ENCODE results near the gene TRABD2B.

The TRABD2B gene

GRCh38 chr1:47751193-47751592 is 246.0 kb downstream of the TRABD2B start:
- no peak for TF ChIP-seq CTCF (IDR thresholded peaks at IDR 0.05; ENCODE audit: poor library complexity, severe bottlenecking)
- Histone ChIP-seq H3K27ac (ENCODE audit: poor library complexity, severe bottlenecking) (no peak overlapping the region), H3K27me3 (ENCODE audit: insufficient read depth, poor library complexity, severe bottlenecking) (no peaks in the 10 kb centered on the region), H3K36me3 (ENCODE audit: low read depth) (no peaks in the 10 kb centered on the region), H3K9me3 (ENCODE audit: severe bottlenecking) (no peaks in the 10 kb centered on the region), H3K4me3 (ENCODE audit: severe bottlenecking) (no peak overlapping the region), H3K4me1 (ENCODE audit: insufficient read depth, poor library complexity, severe bottlenecking) (no peaks in the 10 kb centered on the region)
- ATAC-seq (ENCODE audit: low read depth): no peak
- DNase-seq (ENCODE audit: low spot score): no peak

- Histone ChIP-seq H3K36me3 (ENCODE audit: low read depth) (no peaks in the 10 kb centered on the region), H3K4me3 (ENCODE audit: severe bottlenecking) (no peak overlapping the region), H3K27me3 (ENCODE audit: insufficient read depth, poor library complexity, severe bottlenecking) (no peaks in the 10 kb centered on the region), H3K4me1 (ENCODE audit: insufficient read depth, poor library complexity, severe bottlenecking) (no peaks in the 10 kb centered on the region), H3K27ac (ENCODE audit: poor library complexity, severe bottlenecking) (no peak overlapping the region), H3K9me3 (ENCODE audit: severe bottlenecking) (no peaks in the 10 kb centered on the region)
- DNase-seq (ENCODE audit: low spot score) (no peak), ATAC-seq (ENCODE audit: low read depth) (no peak)
- no peak for TF ChIP-seq CTCF (IDR thresholded peaks at IDR 0.05; ENCODE audit: poor library complexity, severe bottlenecking)
Measured at GRCh38 chr1:47745715-47746609, 251.2 kb downstream of the TRABD2B start.

- H3K27ac ChIP-seq (ENCODE audit: poor library complexity, severe bottlenecking): no peak overlapping the region
- no peak for TF ChIP-seq CTCF (IDR thresholded peaks at IDR 0.05; ENCODE audit: poor library complexity, severe bottlenecking)
- ATAC-seq (ENCODE audit: low read depth): no peak
- no peak overlapping the region for H3K4me3 ChIP-seq (ENCODE audit: severe bottlenecking)
- H3K9me3 ChIP-seq (ENCODE audit: severe bottlenecking): no peaks in the 10 kb centered on the region
- peaks cover 5% of the 10 kb centered on the region for H3K27me3 ChIP-seq (ENCODE audit: insufficient read depth, poor library complexity, severe bottlenecking)
- H3K4me1 ChIP-seq (ENCODE audit: insufficient read depth, poor library complexity, severe bottlenecking): no peaks in the 10 kb centered on the region
- no peak for DNase-seq (ENCODE audit: low spot score)
- H3K36me3 ChIP-seq (ENCODE audit: low read depth): no peaks in the 10 kb centered on the region
Measured at GRCh38 chr1:47742890-47743760, 254.1 kb downstream of the TRABD2B start.

- H3K27ac ChIP-seq (ENCODE audit: poor library complexity, severe bottlenecking): no peak overlapping the region
Measured at GRCh38 chr1:47738560-47739182, 258.5 kb downstream of the TRABD2B start.

More at GRCh38 chr1:47738560-47739182, 258.5 kb downstream of the TRABD2B start:
- peak; percentile 61 for ATAC-seq (ENCODE audit: low read depth)
- Histone ChIP-seq H3K4me1 (ENCODE audit: insufficient read depth, poor library complexity, severe bottlenecking) (no peaks in the 10 kb centered on the region), H3K9me3 (ENCODE audit: severe bottlenecking) (no peaks in the 10 kb centered on the region), H3K36me3 (ENCODE audit: low read depth) (no peaks in the 10 kb centered on the region), H3K4me3 (ENCODE audit: severe bottlenecking) (no peak overlapping the region), H3K27me3 (ENCODE audit: insufficient read depth, poor library complexity, severe bottlenecking) (peaks cover 11% of the 10 kb centered on the region)
- peak; percentile 71 for TF ChIP-seq CTCF (IDR thresholded peaks at IDR 0.05; ENCODE audit: poor library complexity, severe bottlenecking)
- DNase-seq (ENCODE audit: low spot score): no peak

Measured in RWPE2 (cell line).